HepG2 (cell line): ENCODE results near the gene TEAD4. TPM values are rescaled to one million over a fixed set of nuclear protein-coding genes. Genes with fewer than 3 reads are reported as not detected.
A peak's percentile ranks its signal among the peaks of the same experiment; 100 is the strongest.

ENCODE experiments used
- ATF6 ChIP-seq: sonication (generic); formaldehyde crosslinking; conservative IDR thresholded peaks from 2 replicates; pipeline ENCODE4 v1.4.0; 2020; ENCODE audit warnings: missing genetic modification reagents
- ATF7-NPFF ChIP-seq: sonication (generic); formaldehyde crosslinking; IDR thresholded peaks from 2 replicates; pipeline ENCODE4 v1.8.1; 2023; ENCODE audit warnings: mild to moderate bottlenecking, low read depth, missing genetic modification reagents, moderate library complexity
- BATF2 ChIP-seq: sonication (generic); formaldehyde crosslinking; IDR thresholded peaks from 2 replicates; pipeline ENCODE4 v1.8.0; 2022; ENCODE audit warnings: mild to moderate bottlenecking, missing genetic modification reagents, moderate library complexity
- CENPT ChIP-seq: sonication (generic); formaldehyde crosslinking; IDR thresholded peaks from 2 replicates; pipeline ENCODE4 v1.8.0; 2022; ENCODE audit warnings: low read depth, mild to moderate bottlenecking, moderate library complexity, missing genetic modification reagents
- DR1 ChIP-seq: sonication (generic); formaldehyde crosslinking; IDR thresholded peaks from 2 replicates; pipeline ENCODE4 v1.8.0; 2021; ENCODE audit warnings: mild to moderate bottlenecking, missing genetic modification reagents, inconsistent platforms
- MTF1 ChIP-seq: sonication (generic); formaldehyde crosslinking; IDR thresholded peaks from 2 replicates; pipeline ENCODE4 v1.5.0; 2020; ENCODE audit warnings: missing genetic modification reagents
- MYC ChIP-seq: sonication (generic); formaldehyde crosslinking; IDR thresholded peaks from 2 replicates; pipeline ENCODE4 v1.9.0; 2021; ENCODE audit warnings: missing genetic modification reagents, borderline replicate concordance
- NFE2L2 ChIP-seq: fragments of 150-350 bp; IDR thresholded peaks from 2 replicates; pipeline ENCODE4 v1.6.1; 2014; ENCODE audit warnings: low read length
- NFKB2 ChIP-seq: sonication (generic); formaldehyde crosslinking; IDR thresholded peaks from 2 replicates; pipeline ENCODE4 v1.4.0; 2020; ENCODE audit warnings: missing genetic modification reagents, borderline replicate concordance
- SIX1 ChIP-seq: sonication (generic); formaldehyde crosslinking; IDR thresholded peaks from 2 replicates; pipeline ENCODE4 v1.4.0; 2020; ENCODE audit warnings: missing genetic modification reagents, borderline replicate concordance
- ZBTB25 ChIP-seq: IDR thresholded peaks from 2 replicates; pipeline ENCODE4 v1.6.1; 2018; ENCODE audit warnings: missing genetic modification reagents
- ZBTB38 ChIP-seq: sonication (generic); formaldehyde crosslinking; IDR thresholded peaks from 2 replicates; pipeline ENCODE4 v1.5.1; 2020; ENCODE audit warnings: mild to moderate bottlenecking, missing genetic modification reagents
- ZC3H13 ChIP-seq: sonication (generic); formaldehyde crosslinking; IDR thresholded peaks from 2 replicates; pipeline ENCODE4 v1.8.1; 2023; ENCODE audit warnings: mild to moderate bottlenecking, missing genetic modification reagents, moderate library complexity
- ZFYVE20 ChIP-seq: sonication (generic); formaldehyde crosslinking; IDR thresholded peaks from 2 replicates; pipeline ENCODE4 v1.8.0; 2023; ENCODE audit warnings: low read depth, mild to moderate bottlenecking, moderate library complexity, missing genetic modification reagents, borderline replicate concordance
- ZNF230 ChIP-seq: sonication (generic); formaldehyde crosslinking; IDR thresholded peaks from 2 replicates; pipeline ENCODE4 v1.4.0; 2020; ENCODE audit warnings: mild to moderate bottlenecking, missing genetic modification reagents
- ZNF275 ChIP-seq: sonication (generic); formaldehyde crosslinking; IDR thresholded peaks from 2 replicates; pipeline ENCODE4 v1.8.0; 2022; ENCODE audit warnings: missing genetic modification reagents, mild to moderate bottlenecking, inconsistent platforms, borderline replicate concordance
- ZNF773 ChIP-seq: sonication (generic); formaldehyde crosslinking; IDR thresholded peaks from 2 replicates; pipeline ENCODE4 v1.4.0; 2020; ENCODE audit warnings: missing genetic modification reagents, borderline replicate concordance
- ZNF782 ChIP-seq: sonication (generic); formaldehyde crosslinking; IDR thresholded peaks from 2 replicates; pipeline ENCODE4 v1.4.0; 2020; ENCODE audit warnings: missing genetic modification reagents, mild to moderate bottlenecking, borderline replicate concordance
- ZSCAN21 ChIP-seq: sonication (generic); formaldehyde crosslinking; IDR thresholded peaks from 2 replicates; pipeline ENCODE4 v1.8.0; 2022; ENCODE audit warnings: mild to moderate bottlenecking, missing genetic modification reagents, moderate library complexity, borderline replicate concordance
- polyA plus RNA-seq, 8 experiments: library from polyadenylated mRNA; depleted of rRNA in 3 of 8; stranded (reverse) in 7 of 8; unstranded in 1 of 8; fragments of >200 nt; fragmentation: Illumina TruSeq in 4 of 8; extraction: Trizol in 4 of 8; gene quantifications; 2 replicates each; pipeline versions ENCODE4 v1.2.1 to v1.2.3, GENCODE V29; 2011 to 2016; ENCODE audit warnings: low read depth in 4 of 8, missing spikeins in 1 of 8, mixed read lengths in 1 of 8; ENCODE audit not compliant: insufficient read depth in 1 of 8
- total RNA-seq, 5 experiments: library from RNA; depleted of rRNA; stranded (reverse); fragments of >200 nt; fragmentation: Illumina TruSeq; extraction: Trizol; gene quantifications; 2 replicates each; pipeline ENCODE4 v1.2.3, GENCODE V29; 2016; ENCODE audit warnings: low read depth in 1 of 5

TEAD4 gene
- total and polyA plus RNA-seq, 2 of the 13 experiments (the other 11 are each of a cell fraction or from before 2014, with no cell fraction given): 45.0 to 69.4 TPM

GRCh38 chr12:2959192-2959504 lies at the start of gene TEAD4 (continued):
- TF ChIP-seq MTF1 (CRISPR knock-in tag): no peak
- peak; percentile 87 for TF ChIP-seq ATF7-NPFF (CRISPR knock-in tag)
- TF ChIP-seq ZNF773: peak; percentile 9; the same call in 1 of the 2 replicates
- peak; percentile 2; the same call in 1 of the 2 replicates for TF ChIP-seq MYC (CRISPR knock-in tag)
- TF ChIP-seq ZNF782 (CRISPR knock-in tag): 0 out of 2 replicates have a peak, but pooled peaks have one; percentile 5
- no peak for TF ChIP-seq DR1 (CRISPR knock-in tag)
- TF ChIP-seq CENPT (CRISPR knock-in tag): 0 out of 2 replicates have a peak, but pooled peaks have one; percentile 36
- TF ChIP-seq NFE2L2: no peak
- 0 out of 2 replicates have a peak, but pooled peaks have one; percentile 86 for TF ChIP-seq ZFYVE20 (CRISPR knock-in tag)
- TF ChIP-seq ZNF275: no peak
- 0 out of 2 replicates have a peak, but pooled peaks have one; percentile 53 for TF ChIP-seq BATF2 (CRISPR knock-in tag)
- TF ChIP-seq ZBTB38 (CRISPR knock-in tag): no peak
- no peak for TF ChIP-seq NFKB2 (CRISPR knock-in tag)
- TF ChIP-seq ATF6: 0 out of 2 replicates have a peak, but pooled peaks have one; percentile 6
- TF ChIP-seq SIX1 (CRISPR knock-in tag): no peak
- TF ChIP-seq ZNF230 (CRISPR knock-in tag): no peak
- no peak for TF ChIP-seq ZC3H13 (CRISPR knock-in tag)
- TF ChIP-seq ZBTB25 (CRISPR knock-in tag): peak; percentile 77; the same call in 1 of the 2 replicates
- TF ChIP-seq ZSCAN21: peak; percentile 57; the same call in 1 of the 2 replicates
